Endothelial cell (in vitro differentiated cells): Measurements from ENCODE around the gene NAPB. TPM values are rescaled to one million over a fixed set of nuclear protein-coding genes. Genes with fewer than 3 reads are reported as not detected.

Source experiments
- DNase-seq: peaks from one replicate; pipeline ENCODE4 v3.0.0; 2021; ENCODE audit warnings: low spot score
- H3K27ac Mint-ChIP-seq: one replicate; pipeline ENCODE4 v1.8.0; 2021; ENCODE audit warnings: mixed read lengths, inconsistent platforms; ENCODE audit not compliant: unreplicated experiment
- H3K27me3 Mint-ChIP-seq: one replicate; pipeline ENCODE4 v1.8.0; 2021; ENCODE audit warnings: mild to moderate bottlenecking, moderate library complexity, mixed read lengths, inconsistent platforms; ENCODE audit not compliant: unreplicated experiment
- H3K36me3 Mint-ChIP-seq: one replicate; pipeline ENCODE4 v1.8.0; 2021; ENCODE audit warnings: mild to moderate bottlenecking, low read depth, mixed read lengths, inconsistent platforms; ENCODE audit not compliant: unreplicated experiment
- H3K4me1 Mint-ChIP-seq: one replicate; pipeline ENCODE4 v1.8.0; 2021; ENCODE audit warnings: mild to moderate bottlenecking, mixed read lengths, inconsistent platforms; ENCODE audit not compliant: unreplicated experiment
- H3K4me3 Mint-ChIP-seq: one replicate; pipeline ENCODE4 v1.8.0; 2021; ENCODE audit warnings: mild to moderate bottlenecking, mixed read lengths, inconsistent platforms; ENCODE audit not compliant: unreplicated experiment
- H3K9me3 Mint-ChIP-seq: one replicate; pipeline ENCODE4 v1.8.0; 2021; ENCODE audit warnings: mixed read lengths, inconsistent platforms; ENCODE audit not compliant: unreplicated experiment
- total RNA-seq: library from RNA; stranded (reverse); fragmentation: NEBNext Ultra II Directional; extraction: Animal tissue kit (Norgen Biotek cat#: 25700); gene quantifications from one replicate; pipeline ENCODE4 v1.2.1, GENCODE V29; 2021; ENCODE audit not compliant: unreplicated experiment
- TF ChIP-seq, protein P1 (sequence below): fragments of 200-600 bp; sonication (generic); IDR thresholded peaks from one replicate; pipeline ENCODE4 v1.5.0; 2021; ENCODE audit warnings: antibody characterized with exemption; ENCODE audit not compliant: unreplicated experiment

Gene NAPB
- total RNA-seq, 1 donor from 2014 or later, result 9.6 TPM

DNA sequence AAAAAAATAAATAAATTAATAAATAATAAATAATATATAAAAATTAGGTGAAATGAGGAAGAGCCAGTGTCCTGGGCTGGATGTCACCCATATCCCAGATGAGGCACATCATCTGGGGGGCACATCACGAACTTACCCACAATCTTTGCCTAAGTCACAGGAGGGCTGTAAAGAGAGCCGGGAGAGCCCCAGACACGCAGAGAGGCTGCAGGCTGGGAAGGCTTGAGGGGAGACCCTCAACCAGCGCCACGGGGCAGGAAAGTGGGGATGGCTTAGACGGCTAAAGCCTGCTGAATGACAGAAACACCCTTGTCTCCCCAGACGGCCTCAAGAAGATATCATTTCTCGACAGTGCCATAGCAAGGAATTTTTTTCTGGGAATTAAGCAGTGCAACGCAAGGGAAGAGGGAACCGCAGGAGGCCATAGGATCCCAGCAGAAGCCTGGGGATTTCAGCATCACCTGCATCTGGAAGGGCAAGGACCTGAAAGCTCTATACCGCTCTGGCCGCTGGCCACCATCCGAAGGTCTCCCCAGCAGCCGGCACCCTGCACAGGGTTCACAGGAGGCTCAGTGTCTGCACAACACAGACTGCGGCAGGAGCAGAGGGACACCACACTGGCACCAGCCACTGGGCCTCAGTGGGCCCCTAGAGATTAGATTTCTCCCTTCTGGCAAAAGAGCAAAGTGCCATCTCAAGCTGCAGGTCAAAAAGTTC, 93.5 kb downstream of the NAPB start:
- peaks cover 3% of the 10 kb centered on the region for H3K36me3 Mint-ChIP-seq
- no peak overlapping the region for H3K4me3 Mint-ChIP-seq
- TF ChIP-seq, protein P1, sequence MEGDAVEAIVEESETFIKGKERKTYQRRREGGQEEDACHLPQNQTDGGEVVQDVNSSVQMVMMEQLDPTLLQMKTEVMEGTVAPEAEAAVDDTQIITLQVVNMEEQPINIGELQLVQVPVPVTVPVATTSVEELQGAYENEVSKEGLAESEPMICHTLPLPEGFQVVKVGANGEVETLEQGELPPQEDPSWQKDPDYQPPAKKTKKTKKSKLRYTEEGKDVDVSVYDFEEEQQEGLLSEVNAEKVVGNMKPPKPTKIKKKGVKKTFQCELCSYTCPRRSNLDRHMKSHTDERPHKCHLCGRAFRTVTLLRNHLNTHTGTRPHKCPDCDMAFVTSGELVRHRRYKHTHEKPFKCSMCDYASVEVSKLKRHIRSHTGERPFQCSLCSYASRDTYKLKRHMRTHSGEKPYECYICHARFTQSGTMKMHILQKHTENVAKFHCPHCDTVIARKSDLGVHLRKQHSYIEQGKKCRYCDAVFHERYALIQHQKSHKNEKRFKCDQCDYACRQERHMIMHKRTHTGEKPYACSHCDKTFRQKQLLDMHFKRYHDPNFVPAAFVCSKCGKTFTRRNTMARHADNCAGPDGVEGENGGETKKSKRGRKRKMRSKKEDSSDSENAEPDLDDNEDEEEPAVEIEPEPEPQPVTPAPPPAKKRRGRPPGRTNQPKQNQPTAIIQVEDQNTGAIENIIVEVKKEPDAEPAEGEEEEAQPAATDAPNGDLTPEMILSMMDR, result no peak
- peaks cover 6% of the 10 kb centered on the region for H3K27me3 Mint-ChIP-seq
- H3K27ac Mint-ChIP-seq, result no peak overlapping the region
- H3K4me1 Mint-ChIP-seq, result peaks cover 11% of the 10 kb centered on the region
- no peak for DNase-seq
- no peaks in the 10 kb centered on the region for H3K9me3 Mint-ChIP-seq

DNA sequence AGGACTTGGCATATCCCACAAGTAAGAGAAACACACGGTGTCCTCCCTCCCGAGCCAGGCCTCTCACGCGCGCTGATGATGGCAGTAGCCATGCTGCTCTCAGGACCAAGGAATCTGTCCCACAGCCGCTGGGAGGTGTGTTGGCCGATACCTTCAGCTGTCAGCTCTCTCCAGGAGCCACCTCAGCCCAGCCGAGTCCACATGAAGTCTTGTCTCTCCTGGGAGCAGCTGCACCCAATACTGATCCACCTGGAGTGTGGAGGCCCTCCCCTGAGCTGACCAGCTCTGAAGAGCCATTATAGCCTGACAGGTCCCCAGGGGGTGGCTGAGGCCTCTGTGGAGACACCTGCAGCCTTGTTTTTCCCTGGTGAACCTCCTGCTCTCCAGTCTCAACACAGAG, 94.5 kb downstream of the NAPB start:
- H3K4me1 Mint-ChIP-seq, result peaks cover 6% of the 10 kb centered on the region
- H3K9me3 Mint-ChIP-seq, result no peaks in the 10 kb centered on the region
- H3K27me3 Mint-ChIP-seq, result peaks cover 6% of the 10 kb centered on the region
- no peak for DNase-seq
- H3K4me3 Mint-ChIP-seq, result no peak overlapping the region
- TF ChIP-seq, protein P1, result no peak
- H3K36me3 Mint-ChIP-seq, result peaks cover 3% of the 10 kb centered on the region
- H3K27ac Mint-ChIP-seq, result no peak overlapping the region

DNA sequence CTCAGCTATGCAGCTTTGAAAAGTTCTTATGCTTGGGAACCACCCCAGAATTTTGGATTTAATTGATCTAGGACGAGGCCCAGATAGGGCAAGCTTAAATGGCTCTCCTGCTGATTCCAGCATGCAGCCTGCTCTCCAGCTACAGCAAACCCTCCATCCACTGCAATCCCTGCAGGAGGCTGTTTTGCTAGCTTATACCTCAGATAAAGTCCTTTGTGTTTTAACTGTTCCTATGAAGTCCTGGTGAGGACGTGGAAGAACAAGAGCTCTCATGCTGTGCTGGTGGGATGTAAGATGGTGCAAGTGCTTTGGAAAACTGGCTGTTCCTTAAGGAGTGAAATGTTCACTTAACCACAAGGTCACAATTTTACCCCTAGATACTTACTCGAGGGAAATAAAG, 96.2 kb downstream of the NAPB start:
- no peak for DNase-seq
- no peak overlapping the region for H3K27ac Mint-ChIP-seq
- peaks cover 9% of the 10 kb centered on the region for H3K27me3 Mint-ChIP-seq

More for the DNA sequence above, 96.2 kb downstream of the NAPB start:
- H3K36me3 Mint-ChIP-seq, result no peaks in the 10 kb centered on the region
- H3K4me3 Mint-ChIP-seq, result no peak overlapping the region
- TF ChIP-seq, protein P1, result no peak
- peaks cover 4% of the 10 kb centered on the region for H3K4me1 Mint-ChIP-seq
- H3K9me3 Mint-ChIP-seq, result no peaks in the 10 kb centered on the region

Other genes with a start within 250 kb of the NAPB start
- gene NXT1, start 70.7 kb downstream of the NAPB start, total RNA-seq, result 24.5 TPM
- gene GZF1, start 59.3 kb downstream of the NAPB start, total RNA-seq, result 9.6 TPM
- not detected for gene CSTL1, start 18.2 kb upstream of the NAPB start, total RNA-seq
- not detected for gene CST11, start 31.4 kb upstream of the NAPB start, total RNA-seq
- gene CST8, start 69.6 kb upstream of the NAPB start, total RNA-seq, result not detected
- gene CST9L, start 147.0 kb upstream of the NAPB start, total RNA-seq, result not detected
- gene CST9, start 184.4 kb upstream of the NAPB start, total RNA-seq, result not detected
- 40.6 TPM for gene CST3, start 216.5 kb upstream of the NAPB start, total RNA-seq